Fibroblast of skin of left quadriceps (primary cell): Measurements from ENCODE around the gene LRRC4C.

Experiments
- DNase-seq, 2 experiments: peaks; one replicate each; pipeline ENCODE4 v3.0.0-alpha.2; 2013; ENCODE audit warnings: low read depth in 2 of 2

LRRC4C gene

GRCh38 chr11:40376331-40376730 lies 1083.1 kb downstream of the LRRC4C start:
- DNase-seq: peak in 1 of 2 experiments; percentile 30

GRCh38 chr11:40370821-40371616 lies 1088.4 kb downstream of the LRRC4C start:
- DNase-seq: no peak

- no peak for DNase-seq
Measured at GRCh38 chr11:40360206-40360798, 1099.2 kb downstream of the LRRC4C start.

GRCh38 chr11:40354121-40354520 lies 1105.3 kb downstream of the LRRC4C start:
- no peak for DNase-seq

- DNase-seq: no peak
Measured at GRCh38 chr11:40340911-40341310, 1118.5 kb downstream of the LRRC4C start.

GRCh38 chr11:40338739-40339138 lies 1120.7 kb downstream of the LRRC4C start:
- DNase-seq: peak in 1 of 2 experiments; percentile 35

GRCh38 chr11:40338062-40338461 lies 1121.4 kb downstream of the LRRC4C start:
- no peak for DNase-seq

- DNase-seq: no peak
Measured at GRCh38 chr11:40337118-40337517, 1122.3 kb downstream of the LRRC4C start.

- peak; percentile 99 to 100 for DNase-seq
Measured at GRCh38 chr11:40328890-40329614, 1130.4 kb downstream of the LRRC4C start.

- DNase-seq: no peak
Measured at GRCh38 chr11:40323241-40323640, 1136.2 kb downstream of the LRRC4C start.

- DNase-seq: no peak
Measured at GRCh38 chr11:40321537-40321936, 1137.9 kb downstream of the LRRC4C start.

GRCh38 chr11:40316171-40316570 lies 1143.3 kb downstream of the LRRC4C start:
- DNase-seq: no peak

- DNase-seq: no peak
Measured at GRCh38 chr11:40315122-40315521, 1144.3 kb downstream of the LRRC4C start.

- DNase-seq: no peak
Measured at GRCh38 chr11:40314327-40314726, 1145.1 kb downstream of the LRRC4C start.

- DNase-seq: no peak
Measured at GRCh38 chr11:40306938-40307548, 1152.4 kb downstream of the LRRC4C start.

GRCh38 chr11:40302669-40303068 lies 1156.8 kb downstream of the LRRC4C start:
- DNase-seq: peak; percentile 52 to 58

GRCh38 chr11:40295466-40295865 lies 1164.0 kb downstream of the LRRC4C start:
- DNase-seq: no peak

- no peak for DNase-seq
Measured at GRCh38 chr11:40294741-40295140, 1164.7 kb downstream of the LRRC4C start.

GRCh38 chr11:40294349-40294735 lies 1165.1 kb downstream of the LRRC4C start:
- no peak for DNase-seq

- peak; percentile 89 for DNase-seq
Measured at GRCh38 chr11:40293655-40294348, 1165.7 kb downstream of the LRRC4C start.

GRCh38 chr11:40292721-40293508 lies 1166.5 kb downstream of the LRRC4C start:
- no peak for DNase-seq
